Panc1 (cell line): Measurements from ENCODE around the gene ZBTB46. TPM values are rescaled to one million over a fixed set of nuclear protein-coding genes. Genes with fewer than 3 reads are reported as not detected.
"Not testable (repeated sequence)": the region's sequence is repeated elsewhere in the genome, so short reads cannot be mapped to it uniquely, and the experiment has no call there.

ENCODE experiments used
- ATAC-seq: fragments of 200-7000 bp; cut with Tn5 transposase; 2 replicates; pipeline ENCODE4 v1.9.1; 2020; ENCODE audit warnings: mild to moderate bottlenecking, moderate library complexity
- BruUV-seq: library from RNA; stranded (reverse); fragments of 400-500 nt; replicated peaks from 2 replicates; lab custom pipeline; 2021; lab: Mats Ljungman, UMichigan
- CTCF ChIA-PET: fragments of 300-600 bp; sonication (Branson Sonifier 250); formaldehyde crosslinking; loops from one replicate; lab custom pipeline; 2022; ENCODE audit warnings: antibody characterized with exemption; lab: Charles Lee
- POLR2A ChIA-PET: fragments of 300-600 bp; sonication (Branson Sonifier 250); formaldehyde crosslinking; loops from one replicate; lab custom pipeline; 2022; ENCODE audit warnings: antibody characterized with exemption; lab: Charles Lee
- DNase-seq: peaks from one replicate; pipeline ENCODE4 v3.0.0-alpha.2; 2010; ENCODE audit warnings: low read depth, low spot score
- H3K27ac ChIP-seq: 2 replicates; pipeline ENCODE4 v1.5.1; 2011; ENCODE audit warnings: mild to moderate bottlenecking, low read length, inconsistent platforms
- H3K27me3 ChIP-seq: fragments of 200-500 bp; sonication (Bioruptor generic); 2 replicates; pipeline ENCODE4 v1.6.0; 2014; ENCODE audit warnings: low read length, inconsistent platforms; ENCODE audit not compliant: control insufficient read depth, insufficient read depth
- H3K36me3 ChIP-seq: fragments of 200-500 bp; sonication (Bioruptor generic); 2 replicates; pipeline ENCODE4 v1.5.1; 2014; ENCODE audit warnings: inconsistent platforms, mild to moderate bottlenecking, low read length, moderate library complexity; ENCODE audit not compliant: control insufficient read depth, insufficient read depth
- H3K4me1 ChIP-seq: 2 replicates; pipeline ENCODE4 v1.5.1; 2011; ENCODE audit warnings: inconsistent platforms, mild to moderate bottlenecking, low read length, moderate library complexity; ENCODE audit not compliant: control insufficient read depth, insufficient read depth
- H3K4me3 ChIP-seq, 2 experiments: 2 replicates each; pipeline ENCODE4 v1.5.1; 2011 to 2012; ENCODE audit warnings: low read depth in 2 of 2, low read length in 2 of 2, mild to moderate bottlenecking in 2 of 2, inconsistent platforms in 1 of 2, moderate library complexity in 1 of 2
- H3K9me3 ChIP-seq: fragments of 200-500 bp; sonication (Bioruptor generic); 2 replicates; pipeline ENCODE4 v1.5.1; 2014; ENCODE audit warnings: low read depth, mild to moderate bottlenecking, inconsistent platforms, low read length, moderate library complexity; ENCODE audit not compliant: control insufficient read depth, insufficient read depth
- POLR2AphosphoS5 ChIP-seq: IDR thresholded peaks from 2 replicates; pipeline ENCODE4 v1.6.1; 2012; ENCODE audit warnings: mild to moderate bottlenecking, low read depth, low read length, moderate library complexity
- SIN3A ChIP-seq: IDR thresholded peaks from 2 replicates; pipeline ENCODE4 v1.6.1; 2012; ENCODE audit warnings: low read depth, mild to moderate bottlenecking, low read length, moderate library complexity, borderline replicate concordance; ENCODE audit not compliant: insufficient read depth
- TCF7L2 ChIP-seq: IDR thresholded peaks from 2 replicates; pipeline ENCODE4 v1.6.1; 2011; ENCODE audit warnings: mild to moderate bottlenecking, low read depth, low read length, inconsistent platforms
- in situ Hi-C: cut with HindIII; loops from 2 replicates; pipeline ENCODE4 v1.10.0; 2016; ENCODE audit warnings: low sequenced_read_pairs, low pct_unique_long_range_greater_than_20kb
- intact Hi-C: fragments of 100-400 bp; cut with micrococcal nuclease; formaldehyde crosslinking; loops from one replicate; pipeline ENCODE4 v1.10.0; 2022; ENCODE audit not compliant: unreplicated experiment
- total RNA-seq: library from RNA; stranded (reverse); gene quantifications from one replicate; pipeline ENCODE4 v1.2.1, GENCODE V29; 2021; ENCODE audit not compliant: unreplicated experiment
- TF ChIP-seq, protein P1 (sequence below), 2 experiments: IDR thresholded peaks; 2 replicates each; pipeline ENCODE4 v1.6.1; 2011 to 2012; ENCODE audit warnings: low read depth in 2 of 2, control low read depth in 1 of 2, low read length in 1 of 2, mild to moderate bottlenecking in 1 of 2, moderate library complexity in 1 of 2; ENCODE audit not compliant: insufficient read depth in 1 of 2

ZBTB46 gene
- total RNA-seq, 1 experiment from 2014 or later, result 15.2 TPM

DNA sequence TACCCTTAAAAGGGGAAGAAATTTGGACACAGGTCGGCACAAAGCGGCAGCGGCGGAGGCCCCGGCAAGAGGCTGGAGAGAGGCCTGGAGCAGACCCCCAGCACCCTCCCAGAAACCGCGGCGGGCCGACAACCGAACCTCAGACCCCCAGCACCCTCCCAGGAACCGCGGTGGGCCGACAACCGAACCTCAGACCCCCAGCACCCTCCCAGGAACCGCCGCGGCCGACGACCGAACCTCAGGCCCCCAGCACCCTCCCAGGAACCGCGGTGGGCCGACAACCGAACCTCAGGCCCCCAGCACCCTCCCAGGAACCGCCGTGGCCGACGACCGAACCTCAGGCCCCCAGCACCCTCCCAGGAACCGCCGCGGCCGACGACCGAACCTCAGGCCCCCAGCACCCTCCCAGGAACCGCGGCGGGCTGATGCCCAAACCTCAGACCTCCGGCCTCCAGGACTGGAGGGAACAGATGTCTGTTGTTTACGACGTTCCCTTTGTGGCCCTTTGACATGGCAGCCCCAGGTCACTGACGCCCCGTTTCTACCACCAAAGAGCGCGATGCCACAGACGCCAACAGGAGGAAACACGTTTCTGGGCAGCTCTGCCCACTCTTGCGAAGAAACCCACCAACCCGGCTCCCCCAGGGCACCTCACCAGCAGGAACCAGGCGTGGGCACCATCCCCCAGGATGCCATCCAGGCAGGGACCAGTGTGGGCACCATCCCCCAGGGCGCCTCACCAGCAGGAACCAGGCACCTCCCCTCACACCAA, 28.4 kb downstream of the ZBTB46 start:
- Histone ChIP-seq H3K27ac (no peak overlapping the region), H3K4me3 (no peak overlapping the region), H3K27me3 (no peaks in the 10 kb centered on the region), H3K4me1 (no peaks in the 10 kb centered on the region), H3K9me3 (no peaks in the 10 kb centered on the region), H3K36me3 (no peaks in the 10 kb centered on the region)
- BruUV-seq, result no TSS peak
- ChIA-PET POLR2A (interaction anchor here (0.7 kb wide), 1 partner anchor 74 kb away, joined by 4 read pairs; no protein-coding TSS in a partner anchor), CTCF (no interaction called here)
- in situ Hi-C loops (no loop called here), intact Hi-C loops (no loop called here)
- ATAC-seq (no peak), DNase-seq (no peak)
- TF ChIP-seq TCF7L2, result no peak
- no peak for TF ChIP-seq POLR2AphosphoS5
- no peak for TF ChIP-seq SIN3A
- TF ChIP-seq, protein P1, sequence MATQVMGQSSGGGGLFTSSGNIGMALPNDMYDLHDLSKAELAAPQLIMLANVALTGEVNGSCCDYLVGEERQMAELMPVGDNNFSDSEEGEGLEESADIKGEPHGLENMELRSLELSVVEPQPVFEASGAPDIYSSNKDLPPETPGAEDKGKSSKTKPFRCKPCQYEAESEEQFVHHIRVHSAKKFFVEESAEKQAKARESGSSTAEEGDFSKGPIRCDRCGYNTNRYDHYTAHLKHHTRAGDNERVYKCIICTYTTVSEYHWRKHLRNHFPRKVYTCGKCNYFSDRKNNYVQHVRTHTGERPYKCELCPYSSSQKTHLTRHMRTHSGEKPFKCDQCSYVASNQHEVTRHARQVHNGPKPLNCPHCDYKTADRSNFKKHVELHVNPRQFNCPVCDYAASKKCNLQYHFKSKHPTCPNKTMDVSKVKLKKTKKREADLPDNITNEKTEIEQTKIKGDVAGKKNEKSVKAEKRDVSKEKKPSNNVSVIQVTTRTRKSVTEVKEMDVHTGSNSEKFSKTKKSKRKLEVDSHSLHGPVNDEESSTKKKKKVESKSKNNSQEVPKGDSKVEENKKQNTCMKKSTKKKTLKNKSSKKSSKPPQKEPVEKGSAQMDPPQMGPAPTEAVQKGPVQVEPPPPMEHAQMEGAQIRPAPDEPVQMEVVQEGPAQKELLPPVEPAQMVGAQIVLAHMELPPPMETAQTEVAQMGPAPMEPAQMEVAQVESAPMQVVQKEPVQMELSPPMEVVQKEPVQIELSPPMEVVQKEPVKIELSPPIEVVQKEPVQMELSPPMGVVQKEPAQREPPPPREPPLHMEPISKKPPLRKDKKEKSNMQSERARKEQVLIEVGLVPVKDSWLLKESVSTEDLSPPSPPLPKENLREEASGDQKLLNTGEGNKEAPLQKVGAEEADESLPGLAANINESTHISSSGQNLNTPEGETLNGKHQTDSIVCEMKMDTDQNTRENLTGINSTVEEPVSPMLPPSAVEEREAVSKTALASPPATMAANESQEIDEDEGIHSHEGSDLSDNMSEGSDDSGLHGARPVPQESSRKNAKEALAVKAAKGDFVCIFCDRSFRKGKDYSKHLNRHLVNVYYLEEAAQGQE (IDR thresholded peaks at IDR 0.05; ENCODE audit: insufficient read depth in 1 of 2, low read depth in 2 of 2, low read length in 1 of 2), result no peak

GRCh38 chr20:63801174-63801573, 29.9 kb downstream of the ZBTB46 start:
- H3K4me1 ChIP-seq, H3K36me3 ChIP-seq, H3K9me3 ChIP-seq, POLR2A ChIA-PET, DNase-seq, intact Hi-C loops, H3K27me3 ChIP-seq, CTCF ChIA-PET, H3K27ac ChIP-seq, H3K4me3 ChIP-seq, in situ Hi-C loops, ATAC-seq, BruUV-seq: not testable (repeated sequence)

- BruUV-seq, H3K4me3 ChIP-seq, ATAC-seq, H3K27ac ChIP-seq, H3K27me3 ChIP-seq, DNase-seq, in situ Hi-C loops, CTCF ChIA-PET, POLR2A ChIA-PET, intact Hi-C loops, H3K4me1 ChIP-seq, H3K9me3 ChIP-seq, H3K36me3 ChIP-seq: not testable (repeated sequence)
Measured at GRCh38 chr20:63800411-63800810, 30.7 kb downstream of the ZBTB46 start.

GRCh38 chr20:63799127-63799526, 31.9 kb downstream of the ZBTB46 start:
- H3K4me3 ChIP-seq, CTCF ChIA-PET, H3K27ac ChIP-seq, H3K9me3 ChIP-seq, in situ Hi-C loops, H3K4me1 ChIP-seq, BruUV-seq, H3K36me3 ChIP-seq, DNase-seq, H3K27me3 ChIP-seq, ATAC-seq, intact Hi-C loops: not testable (repeated sequence)
- POLR2A ChIA-PET, result interaction anchor here (0.5 kb wide), 1 partner anchor 74 kb away, joined by 3 read pairs; no protein-coding TSS in a partner anchor

DNA sequence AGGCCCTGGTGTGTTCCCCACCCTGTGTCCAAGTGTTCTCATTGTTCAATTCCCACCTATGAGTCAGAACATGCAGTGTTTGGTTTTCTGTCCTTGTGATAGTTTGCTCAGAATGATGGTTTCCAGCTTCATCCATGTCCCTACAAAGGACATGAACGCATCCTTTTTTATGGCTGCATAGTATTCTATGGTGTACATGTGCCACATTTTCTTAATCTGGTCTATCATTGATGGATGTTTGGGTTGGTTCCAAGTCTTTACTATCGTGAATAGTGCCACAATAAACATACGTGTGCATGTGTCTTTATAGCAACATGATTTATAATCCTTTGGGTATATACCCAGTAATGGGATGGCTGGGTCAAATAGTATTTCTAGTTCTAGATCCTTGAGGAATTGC, 33.9 kb downstream of the ZBTB46 start:
- H3K4me1 ChIP-seq, ATAC-seq, H3K27ac ChIP-seq, H3K27me3 ChIP-seq, POLR2A ChIA-PET, H3K9me3 ChIP-seq, in situ Hi-C loops, intact Hi-C loops, DNase-seq, CTCF ChIA-PET, H3K4me3 ChIP-seq, H3K36me3 ChIP-seq: not testable (repeated sequence)
- BruUV-seq, result TSS peak; percentile 81
